B cell (primary cell): Measurements from ENCODE around the gene ELK4. TPM values are rescaled to one million over a fixed set of nuclear protein-coding genes. Genes with fewer than 3 reads are reported as not detected.

Experiments
- ATAC-seq: fragments of 200-7000 bp; cut with Tn5 transposase; one replicate; pipeline ENCODE4 v1.10.0; 2021; ENCODE audit warnings: low read depth, mild to moderate bottlenecking, moderate number of reproducible peaks, moderate library complexity
- CTCF ChIA-PET: fragments of 350-600 bp; sonication (Branson Sonifier 250); formaldehyde crosslinking; loops from one replicate; lab custom pipeline; 2021; ENCODE audit warnings: antibody characterized with exemption, inconsistent platforms; lab: Charles Lee
- POLR2A ChIA-PET: fragments of 350-600 bp; sonication (Branson Sonifier 250); formaldehyde crosslinking; loops from one replicate; lab custom pipeline; 2021; ENCODE audit warnings: antibody characterized with exemption; lab: Charles Lee
- DNase-seq: peaks from one replicate; pipeline ENCODE4 v3.0.0; 2013
- H2AFZ ChIP-seq: 2 replicates; pipeline ENCODE4 v1.6.1; 2012; ENCODE audit warnings: mild to moderate bottlenecking, low read depth, low read length; ENCODE audit not compliant: insufficient read depth, poor library complexity, severe bottlenecking
- H3K27ac ChIP-seq, 2 donors: 1 replicate in 1 of 2; 2 replicates in 1 of 2; pipeline ENCODE4 v1.5.1; 2012 to 2013; ENCODE audit warnings: low read length in 2 of 2, mild to moderate bottlenecking in 2 of 2, moderate library complexity in 1 of 2
- H3K27me3 ChIP-seq, 4 experiments: fragments of 200-600 bp in 1 of 4; sonication (generic) in 1 of 4; replicated peaks in 1 of 4; 1 replicate in 2 of 4; 2 replicates in 2 of 4; pipeline versions ENCODE4 v1.6.1 to v1.7.0; 2013 to 2016; ENCODE audit warnings: low read length in 3 of 4, mild to moderate bottlenecking in 2 of 4, mixed read lengths in 1 of 4, moderate library complexity in 1 of 4; ENCODE audit not compliant: insufficient read depth in 4 of 4, control insufficient read depth in 3 of 4; ENCODE audit errors: control extremely low read depth in 1 of 4
- H3K36me3 ChIP-seq, 2 experiments: replicated peaks in 1 of 2; 1 replicate in 1 of 2; 2 replicates in 1 of 2; pipeline versions ENCODE4 v1.6.1 to v1.7.1; 2013; ENCODE audit warnings: low read length in 1 of 2; ENCODE audit not compliant: insufficient read depth in 2 of 2, control insufficient read depth in 1 of 2; ENCODE audit errors: control extremely low read depth in 1 of 2, extremely low read depth in 1 of 2
- H3K4me1 ChIP-seq, 2 donors: fragments of 200-600 bp in 1 of 2; sonication (generic) in 1 of 2; 1 replicate in 1 of 2; 2 replicates in 1 of 2; pipeline versions ENCODE4 v1.5.1 to v1.6.1; 2013 to 2017; ENCODE audit warnings: low read length in 2 of 2; ENCODE audit not compliant: control insufficient read depth in 2 of 2, insufficient read depth in 2 of 2
- H3K4me2 ChIP-seq: replicated peaks from 2 replicates; pipeline ENCODE3; 2012; ENCODE audit warnings: mild to moderate bottlenecking, low read depth, low read length; ENCODE audit not compliant: poor library complexity, severe bottlenecking
- H3K4me3 ChIP-seq, 5 experiments: fragments of 200-600 bp in 1 of 5; sonication (generic) in 1 of 5; 1 replicate in 3 of 5; 2 replicates in 2 of 5; pipeline versions ENCODE4 v1.5.1 to v1.7.0; 2011 to 2016; ENCODE audit warnings: low read length in 4 of 5, mild to moderate bottlenecking in 4 of 5, low read depth in 2 of 5, control low read depth in 1 of 5, moderate library complexity in 1 of 5; ENCODE audit not compliant: insufficient read depth in 1 of 5; ENCODE audit errors: control extremely low read depth in 1 of 5, extremely low read depth in 1 of 5
- H3K79me2 ChIP-seq: fragments of 200-600 bp; sonication (generic); one replicate; pipeline ENCODE4 v1.6.0; 2016; ENCODE audit warnings: low read length; ENCODE audit not compliant: control insufficient read depth, insufficient read depth
- H3K9ac ChIP-seq: fragments of 200-600 bp; sonication (generic); 2 replicates; pipeline ENCODE4 v1.6.1; 2017; ENCODE audit warnings: mild to moderate bottlenecking, low read length, moderate library complexity
- H3K9me3 ChIP-seq, 3 donors: one replicate each; pipeline versions ENCODE4 v1.6.1 to v1.7.1; 2013; ENCODE audit warnings: low read length in 2 of 3; ENCODE audit not compliant: control insufficient read depth in 2 of 3, insufficient read depth in 1 of 3; ENCODE audit errors: control extremely low read depth in 1 of 3
- H4K20me1 ChIP-seq: 2 replicates; pipeline ENCODE4 v1.6.0; 2012; ENCODE audit warnings: mild to moderate bottlenecking, low read length; ENCODE audit not compliant: insufficient read depth, control insufficient read depth, poor library complexity, severe bottlenecking
- H3K27ac Mint-ChIP-seq: one replicate; pipeline ENCODE4 v1.8.0; 2021; ENCODE audit warnings: mixed read lengths
- H3K27me3 Mint-ChIP-seq: one replicate; pipeline ENCODE4 v1.8.0; 2021; ENCODE audit warnings: mixed read lengths
- H3K4me1 Mint-ChIP-seq: one replicate; pipeline ENCODE4 v1.8.0; 2021; ENCODE audit warnings: mixed read lengths
- H3K4me3 Mint-ChIP-seq: one replicate; pipeline ENCODE4 v1.8.0; 2021; ENCODE audit warnings: mixed read lengths
- H3K9me3 Mint-ChIP-seq: one replicate; pipeline ENCODE4 v1.8.0; 2022; ENCODE audit warnings: mixed read lengths; ENCODE audit not compliant: insufficient read depth
- EZH2 ChIP-seq: IDR thresholded peaks from 2 replicates; pipeline ENCODE4 v1.6.1; 2012; ENCODE audit warnings: borderline replicate concordance, low read depth, mild to moderate bottlenecking, moderate library complexity, low read length; ENCODE audit not compliant: insufficient read depth, poor library complexity, severe bottlenecking
- WGBS: methylation state at CpG from one replicate; pipeline ENCODE4 v1.1.5; 2013; ENCODE audit warnings: missing lambda C conversion rate; ENCODE audit not compliant: insufficient coverage; 5-methylcytosine and 5-hydroxymethylcytosine counted together
- intact Hi-C: fragments of 100-400 bp; cut with micrococcal nuclease; formaldehyde crosslinking; loops from one replicate; pipeline ENCODE4 v1.10.0; 2022
- polyA plus RNA-seq: library from polyadenylated mRNA; depleted of rRNA; stranded (reverse); fragments of >200 nt; gene quantifications from 2 replicates; pipeline ENCODE4 v1.2.3, GENCODE V29; 2012
- total RNA-seq, 2 donors: library from RNA; stranded (reverse); fragments of 120-200 nt in 1 of 2; gene quantifications; 1 replicate in 1 of 2; 2 replicates in 1 of 2; pipeline versions ENCODE4 v1.2.3 to v1.2.4, GENCODE V29; 2013 to 2022
- TF ChIP-seq, protein P1 (sequence below): fragments of 200-600 bp; IDR thresholded peaks from one replicate; pipeline ENCODE4 v1.8.0; 2022; ENCODE audit warnings: antibody characterized with exemption, mild to moderate bottlenecking

The ELK4 gene
- total and polyA plus RNA-seq, 2 donors (not counting 1 experiment from before 2014, with no cell fraction given), result 11.0 to 151 TPM

DNA sequence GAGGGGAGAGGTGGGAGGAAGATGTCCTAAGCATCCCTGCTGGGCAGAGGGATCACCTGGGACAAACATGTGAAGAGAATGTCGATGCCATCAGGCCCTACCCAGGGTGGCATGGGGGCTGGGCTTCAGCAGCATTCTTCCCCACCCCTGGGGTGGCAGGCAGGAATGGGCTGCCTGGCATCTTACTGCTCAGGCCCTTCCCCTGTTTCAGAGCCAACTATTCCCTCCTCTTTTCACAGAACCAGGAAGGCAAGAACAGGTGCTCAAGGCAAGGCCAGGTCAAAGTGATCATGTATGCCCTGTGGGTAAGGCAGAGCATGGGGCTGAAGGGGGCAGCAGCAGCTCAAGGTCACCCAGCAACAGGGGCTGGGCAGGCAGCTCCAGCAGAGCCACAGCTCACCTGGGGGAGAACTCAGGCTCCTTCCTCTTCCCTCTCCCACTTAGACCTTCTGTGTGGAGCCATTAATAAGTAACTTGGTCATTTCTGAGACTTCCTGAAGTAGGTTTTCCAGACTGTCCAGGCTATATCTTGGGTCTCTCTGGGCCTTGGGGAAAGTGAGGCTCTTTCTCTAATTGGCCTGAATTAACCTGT, 56.4 kb downstream of the ELK4 start:
- Mint-ChIP-seq H3K27me3 (peaks cover 25% of the 10 kb centered on the region), H3K4me1 (no peaks in the 10 kb centered on the region), H3K9me3 (no peaks in the 10 kb centered on the region), H3K27ac (no peak overlapping the region), H3K4me3 (no peak overlapping the region)
- CTCF ChIA-PET, result no interaction called here
- Histone ChIP-seq H3K36me3 (no peaks in the 10 kb centered on the region), H3K4me2 (no peak overlapping the region), H3K4me1 (no peaks in the 10 kb centered on the region), H3K79me2 (no peaks in the 10 kb centered on the region), H3K9ac (no peak overlapping the region), H3K27me3 (peaks cover 0 to 20% (median 3%) of the 10 kb centered on the region in 4 experiments), H3K4me3 (no peak overlapping the region), H3K9me3 (no peaks in the 10 kb centered on the region), H2AFZ (no peak overlapping the region), H4K20me1 (no peaks in the 10 kb centered on the region), H3K27ac (no peak overlapping the region)
- no peak for TF ChIP-seq EZH2
- intact Hi-C loops, result no loop called here
- DNase-seq (no peak), ATAC-seq (no peak)
- 50% methylated on average over 1 of the region's 1 CpG for WGBS
- POLR2A ChIA-PET, result no interaction called here

- intact Hi-C loops, result no loop called here
- no peak overlapping the region for H3K27ac Mint-ChIP-seq
- DNase-seq (no peak), ATAC-seq (no peak)
- no peak overlapping the region for H2AFZ ChIP-seq
- POLR2A ChIA-PET, result interaction anchor here (0.6 kb wide), 1 partner anchor 69 kb away, joined by 3 read pairs; no protein-coding TSS in a partner anchor
- no peak overlapping the region for H3K27ac ChIP-seq
- peaks cover 40% of the 10 kb centered on the region for H3K27me3 Mint-ChIP-seq
- H3K4me1 Mint-ChIP-seq, result peaks cover 5% of the 10 kb centered on the region
- H3K4me2 ChIP-seq, result no peak overlapping the region
- no peak overlapping the region for H3K4me3 ChIP-seq
- H4K20me1 ChIP-seq, result no peaks in the 10 kb centered on the region
- H3K4me1 ChIP-seq, result peaks cover 6 to 10% of the 10 kb centered on the region in 2 donors
- 0% methylated on average over 1 of the region's 1 CpG for WGBS
- H3K4me3 Mint-ChIP-seq, result no peak overlapping the region
- TF ChIP-seq EZH2, result no peak
- TF ChIP-seq, protein P1, sequence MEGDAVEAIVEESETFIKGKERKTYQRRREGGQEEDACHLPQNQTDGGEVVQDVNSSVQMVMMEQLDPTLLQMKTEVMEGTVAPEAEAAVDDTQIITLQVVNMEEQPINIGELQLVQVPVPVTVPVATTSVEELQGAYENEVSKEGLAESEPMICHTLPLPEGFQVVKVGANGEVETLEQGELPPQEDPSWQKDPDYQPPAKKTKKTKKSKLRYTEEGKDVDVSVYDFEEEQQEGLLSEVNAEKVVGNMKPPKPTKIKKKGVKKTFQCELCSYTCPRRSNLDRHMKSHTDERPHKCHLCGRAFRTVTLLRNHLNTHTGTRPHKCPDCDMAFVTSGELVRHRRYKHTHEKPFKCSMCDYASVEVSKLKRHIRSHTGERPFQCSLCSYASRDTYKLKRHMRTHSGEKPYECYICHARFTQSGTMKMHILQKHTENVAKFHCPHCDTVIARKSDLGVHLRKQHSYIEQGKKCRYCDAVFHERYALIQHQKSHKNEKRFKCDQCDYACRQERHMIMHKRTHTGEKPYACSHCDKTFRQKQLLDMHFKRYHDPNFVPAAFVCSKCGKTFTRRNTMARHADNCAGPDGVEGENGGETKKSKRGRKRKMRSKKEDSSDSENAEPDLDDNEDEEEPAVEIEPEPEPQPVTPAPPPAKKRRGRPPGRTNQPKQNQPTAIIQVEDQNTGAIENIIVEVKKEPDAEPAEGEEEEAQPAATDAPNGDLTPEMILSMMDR, result no peak
- no peaks in the 10 kb centered on the region for H3K36me3 ChIP-seq
- H3K9ac ChIP-seq, result no peak overlapping the region
- H3K9me3 Mint-ChIP-seq, result no peaks in the 10 kb centered on the region
- peaks cover 0 to 41% (median 21%) of the 10 kb centered on the region in 4 experiments for H3K27me3 ChIP-seq
- no peaks in the 10 kb centered on the region for H3K9me3 ChIP-seq
- CTCF ChIA-PET, result no interaction called here
- no peaks in the 10 kb centered on the region for H3K79me2 ChIP-seq
Measured at GRCh38 chr1:205572421-205572820, 59.4 kb downstream of the ELK4 start.
